Measurements from ENCODE around the gene RTL1. TPM values are rescaled to one million over a fixed set of nuclear protein-coding genes. Genes with fewer than 3 reads are reported as not detected.

Gene RTL1
- total RNA-seq, 1 donor from 2014 or later: 0.15 TPM

- Histone ChIP-seq H3K79me2 (ENCODE audit: low read depth) (no peaks in the 10 kb centered on the region), H3K4me1 (no peaks in the 10 kb centered on the region), H3K9me3 (ENCODE audit: low read depth) (no peaks in the 10 kb centered on the region), H3F3A (ENCODE audit: low read depth) (no peaks in the 10 kb centered on the region), H3K9ac (no peak overlapping the region), H4K20me1 (ENCODE audit: low read depth) (no peaks in the 10 kb centered on the region), H3K27me3 (no peaks in the 10 kb centered on the region), H3K27ac (no peak overlapping the region), H2AFZ (replicated peaks) (no peak overlapping the region), H3K4me2 (no peak overlapping the region), H3K4me3 (no peak overlapping the region), H3K36me3 (no peaks in the 10 kb centered on the region)
- TF ChIP-seq CTCF (IDR thresholded peaks at IDR 0.05): no peak
- TF ChIP-seq EZH2phosphoT487 (IDR thresholded peaks at IDR 0.05): no peak
- TF ChIP-seq EZH2 (IDR thresholded peaks at IDR 0.05): no peak
- Mint-ChIP-seq H3K4me1 (no peaks in the 10 kb centered on the region), H3K4me3 (no peak overlapping the region), H3K9me3 (peaks cover 9% of the 10 kb centered on the region), H3K27ac (no peak overlapping the region), H3K27me3 (ENCODE audit: insufficient read depth, low read depth) (peaks cover 2% of the 10 kb centered on the region), H3K36me3 (no peaks in the 10 kb centered on the region)
- DNase-seq (ENCODE audit: low spot score): no peak
These were observed 38.4 kb downstream of the RTL1 start for GRCh38 chr14:100864960-100865681.

GRCh38 chr14:100864206-100864605 lies 39.3 kb downstream of the RTL1 start:
- Histone ChIP-seq H3K36me3 (no peaks in the 10 kb centered on the region), H2AFZ (replicated peaks) (no peak overlapping the region), H3K79me2 (ENCODE audit: low read depth) (no peaks in the 10 kb centered on the region), H3K4me3 (no peak overlapping the region), H3K4me2 (no peak overlapping the region), H3K4me1 (no peaks in the 10 kb centered on the region), H3K27ac (no peak overlapping the region), H3K27me3 (no peaks in the 10 kb centered on the region), H3K9ac (no peak overlapping the region), H4K20me1 (ENCODE audit: low read depth) (no peaks in the 10 kb centered on the region), H3K9me3 (ENCODE audit: low read depth) (no peaks in the 10 kb centered on the region), H3F3A (ENCODE audit: low read depth) (no peaks in the 10 kb centered on the region)
- peaks cover 4% of the 10 kb centered on the region for H3K27me3 Mint-ChIP-seq (ENCODE audit: insufficient read depth, low read depth)
- H3K9me3 Mint-ChIP-seq: peaks cover 9% of the 10 kb centered on the region
- TF ChIP-seq EZH2phosphoT487 (IDR thresholded peaks at IDR 0.05): no peak
- H3K4me3 Mint-ChIP-seq: no peak overlapping the region
- no peaks in the 10 kb centered on the region for H3K36me3 Mint-ChIP-seq
- no peaks in the 10 kb centered on the region for H3K4me1 Mint-ChIP-seq
- no peak overlapping the region for H3K27ac Mint-ChIP-seq
- no peak for DNase-seq (ENCODE audit: low spot score)

GRCh38 chr14:100862793-100863192 lies 40.7 kb downstream of the RTL1 start:
- H3K79me2 ChIP-seq (ENCODE audit: low read depth): no peaks in the 10 kb centered on the region
- TF ChIP-seq EZH2phosphoT487 (IDR thresholded peaks at IDR 0.05): no peak
- TF ChIP-seq EZH2 (IDR thresholded peaks at IDR 0.05): no peak
- TF ChIP-seq CTCF (IDR thresholded peaks at IDR 0.05): no peak
- H3K27ac Mint-ChIP-seq: no peak overlapping the region
- H3F3A ChIP-seq (ENCODE audit: low read depth): no peaks in the 10 kb centered on the region
- H3K9me3 Mint-ChIP-seq: peaks cover 9% of the 10 kb centered on the region
- no peaks in the 10 kb centered on the region for H3K36me3 ChIP-seq
- DNase-seq (ENCODE audit: low spot score): no peak
- H3K36me3 Mint-ChIP-seq: no peaks in the 10 kb centered on the region
- H3K4me1 ChIP-seq: no peaks in the 10 kb centered on the region
- H4K20me1 ChIP-seq (ENCODE audit: low read depth): no peaks in the 10 kb centered on the region
- no peak overlapping the region for H3K4me2 ChIP-seq
- no peaks in the 10 kb centered on the region for H3K27me3 ChIP-seq
- no peak overlapping the region for H3K4me3 Mint-ChIP-seq
- H3K4me3 ChIP-seq: no peak overlapping the region
- H3K9ac ChIP-seq: no peak overlapping the region
- H3K4me1 Mint-ChIP-seq: peaks cover 2% of the 10 kb centered on the region
- H3K27me3 Mint-ChIP-seq (ENCODE audit: insufficient read depth, low read depth): peaks cover 4% of the 10 kb centered on the region
- H3K9me3 ChIP-seq (ENCODE audit: low read depth): no peaks in the 10 kb centered on the region
- no peak overlapping the region for H2AFZ ChIP-seq (replicated peaks)
- H3K27ac ChIP-seq: no peak overlapping the region

GRCh38 chr14:100862277-100862676 lies 41.2 kb downstream of the RTL1 start:
- Histone ChIP-seq H3K9ac (no peak overlapping the region), H3K4me1 (no peaks in the 10 kb centered on the region), H2AFZ (replicated peaks) (no peak overlapping the region), H3F3A (ENCODE audit: low read depth) (no peaks in the 10 kb centered on the region), H3K9me3 (ENCODE audit: low read depth) (no peaks in the 10 kb centered on the region), H3K79me2 (ENCODE audit: low read depth) (no peaks in the 10 kb centered on the region), H3K27me3 (no peaks in the 10 kb centered on the region), H3K4me2 (no peak overlapping the region), H3K4me3 (no peak overlapping the region), H3K36me3 (no peaks in the 10 kb centered on the region), H4K20me1 (ENCODE audit: low read depth) (no peaks in the 10 kb centered on the region), H3K27ac (no peak overlapping the region)
- Mint-ChIP-seq H3K36me3 (no peaks in the 10 kb centered on the region), H3K4me3 (no peak overlapping the region), H3K27ac (no peak overlapping the region), H3K9me3 (peaks cover 9% of the 10 kb centered on the region), H3K27me3 (ENCODE audit: insufficient read depth, low read depth) (peaks cover 4% of the 10 kb centered on the region), H3K4me1 (peaks cover 6% of the 10 kb centered on the region)
- TF ChIP-seq EZH2 (IDR thresholded peaks at IDR 0.05) (no peak), CTCF (IDR thresholded peaks at IDR 0.05) (no peak), EZH2phosphoT487 (IDR thresholded peaks at IDR 0.05) (no peak)
- no peak for DNase-seq (ENCODE audit: low spot score)
